GM19238 (cell line): Measurements from ENCODE around the gene BOLA1.
"Not testable (repeated sequence)": the region's sequence is repeated elsewhere in the genome, so short reads cannot be mapped to it uniquely, and the experiment has no call there.

Experiments used
- DNase-seq: peaks from one replicate; pipeline ENCODE4 v3.0.0; 2011; ENCODE audit warnings: low spot score; ENCODE audit not compliant: insufficient read length

Gene BOLA1

GRCh38 chr1:149928401-149928724 is 29.0 kb downstream of the BOLA1 start:
- DNase-seq = no peak

GRCh38 chr1:149929856-149930255 is 30.5 kb downstream of the BOLA1 start:
- no peak for DNase-seq

GRCh38 chr1:149931212-149931790 is 31.9 kb downstream of the BOLA1 start:
- no peak for DNase-seq

- DNase-seq = no peak
These were observed 33.1 kb downstream of the BOLA1 start for GRCh38 chr1:149932474-149932873.

- no peak for DNase-seq
These were observed 33.8 kb downstream of the BOLA1 start for GRCh38 chr1:149933208-149933607.

- DNase-seq = no peak
These were observed 35.0 kb downstream of the BOLA1 start for GRCh38 chr1:149934356-149934755.

GRCh38 chr1:149936170-149936991 is 37.0 kb downstream of the BOLA1 start, which contains the start of gene MTMR11:
Gene MTMR11, minus strand, starts transcription at chr1:149936879. Its CDS starts 232 bp downstream, at chr1:149936647.
- DNase-seq = no peak

- DNase-seq = no peak
These were observed 37.8 kb downstream of the BOLA1 start for GRCh38 chr1:149936992-149937705.

GRCh38 chr1:149937759-149938158 is 38.4 kb downstream of the BOLA1 start:
- DNase-seq = no peak

- DNase-seq = not testable (repeated sequence)
These were observed 39.3 kb downstream of the BOLA1 start for GRCh38 chr1:149938668-149939003.

- DNase-seq = no peak
These were observed 41.1 kb downstream of the BOLA1 start for GRCh38 chr1:149940427-149940826.

GRCh38 chr1:149942207-149942606 is 42.8 kb downstream of the BOLA1 start:
- no peak for DNase-seq

- no peak for DNase-seq
These were observed 43.5 kb downstream of the BOLA1 start for GRCh38 chr1:149942885-149943284.

GRCh38 chr1:149945206-149945605 is 45.8 kb downstream of the BOLA1 start:
- DNase-seq = no peak

GRCh38 chr1:149949911-149950310 is 50.5 kb downstream of the BOLA1 start:
- no peak for DNase-seq
